HG03342 (cell line): Measurements from ENCODE around the gene OTULIN.

ENCODE experiments used
- ATAC-seq: cut with Tn5 transposase; IDR thresholded peaks from one replicate; pipeline ENCODE4 v1.9.1; 2021; ENCODE audit warnings: mild to moderate bottlenecking, moderate library complexity; ENCODE audit not compliant: unreplicated experiment

Gene OTULIN

DNA sequence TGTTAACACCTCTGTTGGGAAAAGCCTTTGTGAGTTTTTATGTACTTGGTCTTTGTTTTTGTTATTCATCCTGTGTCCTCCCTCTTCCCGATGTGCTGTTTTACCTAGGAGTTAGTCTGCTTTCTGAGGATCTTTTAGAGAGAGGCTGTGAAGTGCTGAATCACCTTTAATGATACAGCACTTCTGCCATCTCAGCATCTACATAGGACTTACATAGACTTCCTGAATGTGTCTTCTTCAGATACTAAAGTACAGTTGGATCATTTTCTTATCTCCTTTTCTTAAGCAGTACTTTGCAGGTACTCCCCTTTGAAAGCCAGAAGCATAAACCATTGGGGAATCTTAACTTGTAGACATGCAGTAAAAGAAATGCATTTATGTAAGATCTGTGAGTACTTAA, 31.5 kb downstream of the OTULIN start:
- no peak for ATAC-seq

- no peak for ATAC-seq
These were observed 32.3 kb downstream of the OTULIN start for GRCh38 chr5:14696851-14697250.

DNA sequence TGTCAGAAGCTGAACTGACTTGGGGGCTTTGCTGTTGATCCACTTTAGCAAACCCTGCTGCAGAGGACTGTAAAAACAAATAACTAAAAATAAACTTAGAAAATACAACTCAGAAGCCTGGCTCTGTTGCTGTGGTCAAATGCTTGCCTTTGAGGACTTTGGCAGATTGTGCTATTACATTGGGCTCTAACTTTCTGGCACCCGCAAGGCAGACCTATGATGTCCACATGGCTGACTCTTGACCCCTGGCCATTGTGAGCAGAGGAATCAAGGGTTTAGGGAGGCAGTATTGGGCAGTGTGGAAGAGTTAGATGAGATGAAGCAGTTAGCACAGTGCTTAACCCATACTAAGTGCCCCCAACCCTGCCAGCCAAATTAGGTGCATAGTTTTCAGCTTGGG, 34.0 kb downstream of the OTULIN start:
- ATAC-seq, result no peak

- no peak for ATAC-seq
These were observed 34.6 kb downstream of the OTULIN start for GRCh38 chr5:14699159-14699558.

GRCh38 chr5:14699807-14700400, 35.4 kb downstream of the OTULIN start:
- ATAC-seq, result no peak

DNA sequence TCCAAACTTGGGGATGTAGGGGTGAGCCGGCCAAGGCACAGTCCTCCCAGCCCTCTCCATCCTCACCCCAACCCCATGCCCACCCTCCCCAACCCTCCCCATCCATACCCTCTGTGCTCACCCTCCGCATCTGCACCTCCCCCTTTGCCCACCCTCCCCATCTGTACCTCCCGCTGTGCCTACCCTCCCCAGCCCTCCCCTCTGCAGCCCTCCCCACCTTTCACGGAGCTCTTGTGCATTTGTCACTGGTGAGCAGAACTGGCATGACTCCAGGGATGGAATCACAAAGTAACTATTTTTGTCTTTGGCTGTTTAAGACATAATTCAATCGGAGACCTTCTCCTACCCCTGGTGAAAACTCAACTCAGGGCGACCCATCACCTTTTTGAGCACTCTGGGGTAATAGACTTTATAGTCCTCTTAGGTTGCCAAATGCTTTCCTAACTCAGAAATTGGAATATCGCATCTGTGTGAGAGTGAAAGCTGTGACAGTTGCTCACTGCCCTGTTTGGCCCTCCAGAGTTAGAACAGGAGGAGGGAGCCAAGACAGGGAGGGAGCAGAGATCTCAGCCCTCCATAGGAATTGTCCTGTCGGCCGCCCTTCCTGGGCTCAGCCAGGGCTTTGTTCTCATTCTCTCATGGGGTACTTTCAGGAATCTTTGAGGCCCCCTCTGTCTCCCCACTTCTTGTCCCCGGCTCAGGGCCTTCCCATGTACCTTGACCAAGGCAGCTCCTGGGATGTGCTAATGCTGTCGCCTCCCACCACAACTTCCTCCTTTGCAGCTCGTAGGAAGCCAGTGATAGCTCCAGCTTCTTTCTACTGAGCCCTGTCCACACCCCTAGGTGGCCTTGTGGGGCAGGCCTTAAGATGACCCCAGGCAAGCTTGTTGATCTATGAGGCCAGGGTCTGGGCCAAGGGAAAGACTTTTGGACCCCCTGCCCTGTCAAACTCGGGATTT, 36.2 kb downstream of the OTULIN start:
- no peak for ATAC-seq

- no peak for ATAC-seq
These were observed 37.0 kb downstream of the OTULIN start for GRCh38 chr5:14701556-14701955.

- no peak for ATAC-seq
These were observed 37.8 kb downstream of the OTULIN start for GRCh38 chr5:14702238-14702839.

- no peak for ATAC-seq
These were observed 41.0 kb downstream of the OTULIN start for GRCh38 chr5:14705556-14705955.

DNA sequence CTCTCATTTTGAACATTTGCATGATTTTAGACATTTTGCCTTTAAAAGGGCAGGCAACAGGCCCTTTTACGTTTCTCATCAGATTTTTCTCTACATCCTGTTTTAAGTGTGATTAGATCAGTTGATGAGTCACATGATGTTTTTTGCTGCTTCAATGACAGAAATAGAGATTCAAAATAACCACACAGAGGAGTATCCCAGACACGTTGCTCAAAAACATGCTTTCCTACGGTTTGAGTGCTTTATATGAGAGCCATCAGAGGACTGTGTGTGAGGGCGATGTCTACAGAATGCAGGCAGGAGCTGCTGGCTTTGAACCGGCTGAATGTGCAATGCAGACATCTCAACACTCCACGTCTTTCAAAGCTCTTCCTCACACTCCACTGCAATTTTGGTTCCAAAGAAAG, 42.1 kb downstream of the OTULIN start:
- no peak for ATAC-seq

DNA sequence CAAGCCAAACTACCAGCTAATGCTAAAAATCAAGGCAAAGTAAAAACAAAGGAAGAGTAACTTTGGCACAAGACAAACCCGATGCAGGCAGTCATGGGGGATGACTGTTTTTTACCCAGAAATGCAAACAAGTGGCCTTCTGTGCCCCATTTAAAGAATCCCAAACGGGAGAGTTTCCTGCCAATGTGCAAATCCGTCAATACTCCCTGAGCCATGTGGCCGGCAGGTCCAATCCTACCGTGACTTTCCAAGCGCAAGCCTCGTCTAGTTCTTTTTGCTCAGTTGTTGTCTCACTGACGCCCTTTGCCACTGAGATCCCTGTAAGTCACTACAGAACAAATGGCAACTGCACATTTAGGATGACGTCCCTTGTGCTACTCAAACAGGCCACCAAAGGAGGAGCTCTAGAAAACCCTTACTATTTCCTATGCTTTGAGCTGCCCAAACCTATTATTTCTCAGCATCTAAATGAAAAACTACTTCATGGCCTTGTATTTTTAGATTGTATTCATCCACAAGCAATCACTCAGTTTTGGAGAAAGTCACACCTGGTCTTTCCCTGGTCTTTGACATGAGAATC, 43.4 kb downstream of the OTULIN start:
- no peak for ATAC-seq

DNA sequence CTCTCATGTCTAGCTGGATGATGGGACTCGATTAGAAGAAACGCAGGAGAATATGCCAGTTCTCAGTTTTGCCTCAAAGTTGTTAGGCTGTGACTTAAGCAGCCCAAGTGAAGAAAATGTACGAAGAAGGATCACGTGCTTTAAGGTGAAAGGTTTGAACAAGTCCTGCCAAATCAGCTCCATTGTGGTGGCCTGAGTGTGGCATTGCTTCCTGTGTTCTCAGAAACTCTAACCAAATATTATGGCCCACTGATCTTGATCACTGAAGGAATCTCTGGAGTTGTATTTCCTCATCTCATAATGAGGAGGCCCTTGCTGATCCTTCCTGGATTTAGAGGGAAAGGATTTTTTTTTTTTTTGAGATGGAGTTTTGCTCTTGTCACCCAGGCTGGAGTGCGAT, 44.0 kb downstream of the OTULIN start:
- ATAC-seq, result no peak

- no peak for ATAC-seq
These were observed 45.9 kb downstream of the OTULIN start for GRCh38 chr5:14710313-14710994.

DNA sequence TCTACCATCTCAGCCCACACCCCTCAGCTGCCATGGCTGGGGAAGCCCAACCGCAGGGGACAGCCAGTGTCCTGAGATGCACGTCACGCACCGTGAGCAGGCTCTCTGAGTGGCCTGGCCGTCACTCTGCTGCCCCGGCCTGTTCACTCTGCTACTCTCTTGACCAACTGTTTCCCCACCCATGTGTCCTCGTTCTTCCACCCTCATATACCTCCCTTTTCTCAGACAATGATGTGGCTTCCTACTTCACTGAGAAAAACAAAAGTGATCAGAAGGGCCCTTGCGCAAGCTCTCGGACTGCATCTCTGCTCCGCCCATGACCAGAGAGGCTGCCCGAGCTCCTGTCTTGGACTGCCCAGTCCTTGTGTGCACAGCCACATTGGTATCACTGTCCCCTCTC, 47.6 kb downstream of the OTULIN start:
- ATAC-seq, result no peak

- ATAC-seq, result no peak
These were observed 48.1 kb downstream of the OTULIN start for GRCh38 chr5:14712666-14713065.

- no peak for ATAC-seq
These were observed 49.2 kb downstream of the OTULIN start for GRCh38 chr5:14713476-14714390.

- ATAC-seq, result no peak
These were observed 50.2 kb downstream of the OTULIN start for GRCh38 chr5:14714706-14715105.

- no peak for ATAC-seq
These were observed 51.0 kb downstream of the OTULIN start for GRCh38 chr5:14715481-14715880.

DNA sequence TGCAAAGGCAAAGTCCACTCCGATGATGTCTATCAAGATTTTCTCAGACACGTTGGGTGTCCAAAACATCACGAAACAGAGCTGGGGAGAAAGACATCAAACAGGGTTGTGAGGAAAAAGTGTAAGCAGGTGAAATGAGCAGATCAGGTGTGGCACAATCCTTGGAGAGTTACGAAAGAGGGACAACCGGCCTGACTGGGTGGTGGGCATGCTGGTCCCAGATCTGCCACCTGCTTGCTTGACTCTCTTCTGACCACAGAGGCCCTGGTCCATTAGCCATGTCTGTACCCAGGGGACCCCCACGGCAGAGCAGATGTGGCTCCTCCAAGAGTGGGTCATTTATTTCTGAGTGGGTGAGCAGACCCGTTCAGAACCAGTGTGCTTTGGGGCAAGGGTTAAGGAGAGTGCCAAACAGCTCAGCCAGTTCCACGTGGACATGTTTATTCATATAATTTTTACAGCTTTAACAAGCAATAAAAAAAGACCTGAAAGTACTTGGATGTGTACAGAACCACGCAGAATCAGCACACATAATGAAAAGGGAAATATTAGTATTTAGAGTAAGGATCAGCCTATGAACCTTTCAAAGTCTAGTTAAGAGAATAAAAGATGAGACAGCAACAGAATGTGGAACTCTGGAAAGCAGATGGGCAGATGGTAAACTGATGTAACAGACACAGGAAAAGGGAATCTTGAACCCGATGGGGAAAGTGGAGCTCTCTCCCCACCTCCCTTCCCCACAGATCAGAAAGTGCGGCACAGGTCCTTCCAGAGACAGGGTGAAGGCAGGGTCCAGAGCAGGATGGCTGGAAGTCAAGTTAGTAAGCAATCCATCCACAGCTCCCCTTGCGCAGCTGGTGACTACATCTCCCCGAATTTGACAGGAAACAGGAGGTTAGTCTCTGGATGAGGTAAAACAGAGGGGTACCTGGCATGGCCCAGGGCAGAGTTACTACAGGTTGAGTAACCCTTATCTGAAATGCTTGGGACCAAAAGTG, 52.5 kb downstream of the OTULIN start:
- ATAC-seq, result no peak
